Measurements from ENCODE around the gene IL4I1.

Gene IL4I1

GRCh38 chr19:49924004-49924880 is 27.6 kb upstream of the IL4I1 start:
- no peak for DNase-seq (ENCODE audit: low read depth in 3 of 3)

GRCh38 chr19:49923055-49924003 is 26.6 kb upstream of the IL4I1 start:
- no peak for DNase-seq (ENCODE audit: low read depth in 3 of 3)

- DNase-seq (ENCODE audit: low read depth in 3 of 3) = no peak
These were observed 25.4 kb upstream of the IL4I1 start for GRCh38 chr19:49921871-49922795.

- DNase-seq (ENCODE audit: low read depth in 3 of 3) = no peak
These were observed 24.1 kb upstream of the IL4I1 start for GRCh38 chr19:49920624-49921363.

- DNase-seq (ENCODE audit: low read depth in 3 of 3) = no peak
These were observed 21.4 kb upstream of the IL4I1 start for GRCh38 chr19:49918089-49918488.

GRCh38 chr19:49916839-49917733 is 20.4 kb upstream of the IL4I1 start:
- DNase-seq (ENCODE audit: low read depth in 3 of 3) = no peak

GRCh38 chr19:49915271-49915670 is 18.6 kb upstream of the IL4I1 start:
- no peak for DNase-seq (ENCODE audit: low read depth in 3 of 3)

GRCh38 chr19:49913720-49914119 is 17.0 kb upstream of the IL4I1 start:
- DNase-seq (ENCODE audit: low read depth in 3 of 3) = no peak

- DNase-seq (ENCODE audit: low read depth in 3 of 3) = no peak
These were observed 16.4 kb upstream of the IL4I1 start for GRCh38 chr19:49912965-49913685.

GRCh38 chr19:49911381-49912145 is 14.9 kb upstream of the IL4I1 start:
- DNase-seq (ENCODE audit: low read depth in 3 of 3) = no peak

GRCh38 chr19:49910179-49910578 is 13.5 kb upstream of the IL4I1 start:
- DNase-seq (ENCODE audit: low read depth in 3 of 3) = no peak

GRCh38 chr19:49908480-49909420 is 12.1 kb upstream of the IL4I1 start:
- DNase-seq (ENCODE audit: low read depth in 3 of 3) = no peak

GRCh38 chr19:49907745-49908446 is 11.2 kb upstream of the IL4I1 start:
- DNase-seq (ENCODE audit: low read depth in 3 of 3) = no peak

- no peak for DNase-seq (ENCODE audit: low read depth in 3 of 3)
These were observed 10.3 kb upstream of the IL4I1 start for GRCh38 chr19:49906879-49907564.

- no peak for DNase-seq (ENCODE audit: low read depth in 3 of 3)
These were observed 7.4 kb upstream of the IL4I1 start for GRCh38 chr19:49904136-49904535.

Data from stimulated activated CD4-positive, alpha-beta T cell treated with anti-CD3 and anti-CD28 coated beads, TNF-alpha, amount 100 ng/mL, for 4 hours (primary cell).